NCI-H2196 treated with DMSO at 0.1 percent for 48 hours (cell line): Measurements from ENCODE around the gene ADAMTS1.

Experiments used
- DNase-seq: peaks from one replicate; lab custom pipeline; 2025; ENCODE audit not compliant: unreplicated experiment; lab: John Stamatoyannopoulos, UW

Gene ADAMTS1

DNA sequence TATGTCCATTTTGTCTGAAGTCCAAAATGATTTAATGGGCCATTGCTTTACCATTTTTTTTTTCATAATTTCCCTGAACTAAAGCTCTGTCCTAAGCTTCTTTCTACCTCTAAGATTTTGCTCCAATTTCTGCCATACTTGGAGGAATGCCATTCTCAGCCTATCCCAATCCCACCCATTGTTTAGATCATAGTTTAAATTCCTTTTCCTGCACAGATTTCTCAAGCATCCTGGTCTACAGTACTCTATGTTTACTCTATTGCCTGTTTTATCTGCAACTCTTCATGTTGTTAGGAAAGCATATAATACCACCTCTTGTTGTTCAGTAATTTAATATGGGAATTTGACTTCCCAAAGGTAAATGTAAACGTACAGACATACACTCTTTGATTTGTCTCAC, 30.8 kb downstream of the ADAMTS1 start:
- DNase-seq = no peak

DNA sequence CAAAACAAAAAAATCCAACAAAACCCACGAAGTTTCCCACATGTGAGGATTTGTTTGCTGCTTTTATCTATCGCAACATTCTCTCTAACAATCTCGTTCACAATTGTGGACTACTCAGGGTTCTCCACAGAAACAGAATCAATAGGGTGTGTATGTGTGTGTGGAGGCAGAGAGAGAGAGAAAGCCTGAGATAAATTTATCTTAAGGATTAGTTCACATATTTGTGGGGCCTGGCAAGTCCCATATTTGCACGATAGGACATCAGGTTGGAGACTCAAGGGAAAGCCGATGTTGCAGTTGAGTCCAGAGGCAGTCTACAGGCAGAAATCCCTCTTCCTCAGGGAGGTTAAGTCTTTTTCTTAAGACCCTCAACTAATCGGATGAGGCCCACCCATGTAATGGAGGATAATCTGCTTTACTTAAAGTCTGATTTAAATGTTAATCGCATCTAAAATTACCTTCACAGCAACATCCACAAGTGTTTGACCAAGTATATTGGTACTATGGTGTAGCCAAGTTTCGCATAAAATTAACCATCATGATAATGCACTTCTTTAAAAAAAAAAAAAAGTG, 31.7 kb downstream of the ADAMTS1 start:
- no peak for DNase-seq

DNA sequence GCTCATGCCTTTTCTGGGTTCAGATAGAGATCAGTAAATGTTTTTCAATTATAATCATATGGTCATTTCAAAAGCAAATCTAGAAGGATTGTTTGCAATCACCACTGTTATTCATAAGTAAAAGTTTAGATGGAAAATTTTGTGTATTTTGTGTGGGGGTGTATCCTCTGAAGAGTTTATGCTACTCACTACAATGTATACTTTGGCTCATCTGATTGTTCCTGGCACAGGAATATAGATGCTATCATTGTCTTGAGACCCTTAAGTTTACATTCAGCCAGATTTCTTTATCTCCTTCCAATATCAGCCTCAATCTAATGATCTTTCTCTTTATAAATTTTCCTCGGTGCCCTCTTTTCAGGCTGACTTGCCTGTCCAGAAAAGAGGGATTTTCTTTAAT, 33.0 kb downstream of the ADAMTS1 start:
- no peak for DNase-seq

DNA sequence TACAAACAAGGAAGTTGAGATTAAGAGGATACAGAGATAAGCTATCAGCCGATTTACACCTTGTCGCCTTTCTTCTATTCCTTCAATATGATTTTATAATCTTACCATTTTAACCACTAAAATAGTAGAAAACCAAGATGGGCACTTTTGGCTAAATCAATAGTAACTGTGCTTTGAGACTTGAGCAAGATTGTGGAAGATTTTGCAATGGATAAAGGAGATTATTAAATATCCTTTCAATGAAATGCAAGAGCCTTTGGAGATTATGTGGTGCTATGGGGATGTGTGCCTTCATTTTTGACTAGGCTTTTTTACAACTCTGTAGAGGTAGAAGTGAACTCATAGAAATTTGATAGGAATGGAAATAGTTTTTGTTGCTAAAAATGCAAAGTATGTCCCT, 33.7 kb downstream of the ADAMTS1 start:
- DNase-seq = no peak

DNA sequence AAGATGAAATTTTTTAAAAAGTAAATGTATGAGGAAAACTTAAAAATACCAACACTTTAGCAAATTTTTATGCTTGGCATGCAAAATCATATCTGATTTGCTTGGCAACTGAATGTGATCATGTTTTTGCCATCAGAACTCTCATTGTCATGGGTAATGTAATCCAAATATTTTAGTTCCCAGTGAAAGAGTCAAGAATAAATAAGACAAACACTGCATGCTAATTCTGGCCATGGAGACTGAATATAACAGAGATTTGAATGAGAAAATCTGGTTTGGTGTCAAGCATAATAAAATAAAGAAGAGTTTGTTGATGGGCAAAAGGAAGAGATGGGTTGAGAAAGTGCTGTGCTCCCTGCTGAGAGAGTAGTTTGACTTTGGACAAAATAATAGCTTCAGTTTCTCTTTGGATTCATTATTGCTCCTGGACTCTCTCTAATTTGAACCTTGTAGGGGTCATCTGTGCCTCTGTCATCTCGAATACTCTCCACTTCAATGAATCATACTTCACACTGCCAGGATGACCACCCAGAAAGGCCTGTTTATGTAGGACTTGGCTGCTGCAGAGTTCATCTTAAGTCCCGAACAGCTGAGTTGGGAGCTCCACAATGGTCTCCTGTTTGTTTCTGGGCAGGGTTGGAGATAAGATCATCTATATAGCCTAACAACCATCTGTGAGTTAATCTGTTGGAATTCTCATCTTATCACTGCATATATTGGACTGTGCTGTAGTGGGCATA, 34.4 kb downstream of the ADAMTS1 start:
- no peak for DNase-seq

DNA sequence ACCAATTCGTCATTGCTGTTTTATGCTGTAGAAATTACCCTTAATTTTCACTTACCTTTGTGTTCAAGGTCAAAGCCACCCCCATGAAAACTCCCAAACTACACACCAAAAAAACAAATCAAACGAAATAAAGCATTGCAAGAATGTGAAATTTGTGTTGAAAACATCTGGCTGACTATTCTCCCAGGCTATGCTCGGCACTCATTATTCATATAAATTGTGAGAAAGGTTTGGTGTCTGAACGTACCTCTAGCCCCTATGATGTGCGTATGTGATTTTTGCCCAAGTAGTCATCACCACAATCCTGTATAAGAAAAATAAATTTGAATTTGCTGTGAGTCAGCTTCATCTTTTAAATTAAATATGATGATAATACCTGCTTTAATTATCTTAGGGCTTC, 34.9 kb downstream of the ADAMTS1 start:
- DNase-seq = no peak

DNA sequence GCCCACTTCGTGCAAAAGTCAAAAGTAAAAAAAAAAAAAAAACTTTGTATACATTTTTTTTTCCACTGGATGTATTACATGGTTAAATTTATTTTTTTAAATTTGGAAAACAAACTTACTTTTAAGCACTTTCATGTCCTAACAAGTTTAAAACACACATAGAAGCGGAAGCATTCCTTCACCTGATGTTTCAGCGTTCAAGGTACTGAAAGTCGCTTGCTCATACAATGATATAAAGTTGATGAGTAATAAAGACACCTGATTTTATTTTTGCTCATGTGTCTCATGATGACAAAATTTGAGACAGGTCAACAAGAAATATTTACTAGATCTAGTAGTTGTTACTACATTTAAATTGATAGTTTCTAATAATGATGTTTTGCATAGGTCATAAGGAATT, 35.5 kb downstream of the ADAMTS1 start:
- DNase-seq = no peak

DNA sequence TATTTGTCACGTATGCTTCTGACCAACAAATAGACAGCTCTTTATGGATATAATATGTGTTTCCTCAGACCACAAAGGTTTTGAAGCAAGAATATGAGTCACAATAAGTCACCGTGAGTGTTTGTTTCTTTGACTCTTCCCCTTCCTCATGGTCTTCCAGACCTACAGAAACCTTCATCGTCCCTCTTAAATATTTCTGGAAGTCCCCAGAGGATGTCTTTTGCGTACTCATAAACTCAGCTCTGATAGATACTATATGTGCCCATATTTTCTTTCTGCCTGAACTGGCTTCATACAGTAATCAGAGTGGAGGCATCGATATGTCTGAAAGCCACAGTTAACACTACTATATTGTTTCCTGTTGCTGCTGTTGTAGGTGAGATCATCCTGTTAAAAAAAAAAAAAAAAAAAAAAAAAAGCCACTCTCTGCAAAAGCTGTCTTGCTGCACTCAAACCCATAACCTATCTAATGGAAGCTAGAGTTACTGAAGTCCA, 38.4 kb downstream of the ADAMTS1 start:
- DNase-seq = no peak

DNA sequence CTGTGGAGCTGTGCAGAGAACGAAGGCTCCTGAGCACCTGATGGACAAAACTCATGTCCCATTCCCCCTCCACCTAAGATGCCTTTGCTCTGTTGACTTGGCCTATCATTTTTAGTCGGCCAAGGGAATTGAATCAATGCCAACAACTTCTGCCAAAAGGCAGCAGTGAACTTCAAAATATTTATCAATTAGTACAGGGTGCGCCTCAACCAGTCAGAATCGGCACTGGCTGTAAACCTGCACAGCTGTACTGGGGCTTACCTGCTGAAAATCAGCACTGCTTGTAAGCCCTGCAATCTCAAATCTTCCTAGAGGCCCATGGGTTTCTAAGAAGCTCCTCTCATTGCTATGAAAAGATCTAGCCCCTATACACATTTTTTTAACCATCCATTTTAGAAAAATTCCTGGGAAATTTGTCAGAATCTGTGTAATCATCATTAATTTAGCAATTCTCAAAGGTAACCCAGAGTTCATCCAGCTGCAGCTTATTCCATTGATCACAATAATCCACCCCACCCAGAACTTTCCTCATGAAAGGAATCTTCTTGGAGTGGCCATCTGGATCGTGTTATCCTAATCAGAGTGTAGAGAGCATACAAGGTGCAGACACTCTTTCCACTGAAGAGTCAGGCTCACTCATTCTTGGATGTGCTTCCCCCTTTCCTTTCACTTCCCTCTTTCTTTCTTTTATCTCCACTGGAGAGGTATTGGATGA, 40.2 kb downstream of the ADAMTS1 start:
- no peak for DNase-seq

DNA sequence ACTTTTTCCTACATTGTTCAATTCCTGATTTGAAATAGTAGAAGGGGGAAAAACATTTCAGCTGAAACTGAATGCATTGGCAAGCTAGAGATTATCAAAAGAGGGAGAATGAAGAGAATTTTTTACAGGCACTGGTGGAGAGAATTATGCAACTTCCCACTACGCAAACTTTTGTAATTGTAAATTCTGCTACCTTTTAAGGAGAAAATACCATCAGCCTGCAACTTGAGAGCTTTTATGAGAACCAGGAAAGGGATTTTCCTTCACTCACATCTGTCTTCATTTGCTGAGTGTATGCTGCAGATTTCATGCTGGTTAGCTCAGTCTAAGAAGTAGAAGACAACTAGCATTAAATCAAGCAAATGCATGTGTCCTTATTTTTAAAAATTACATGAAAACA, 43.7 kb downstream of the ADAMTS1 start:
- no peak for DNase-seq

DNA sequence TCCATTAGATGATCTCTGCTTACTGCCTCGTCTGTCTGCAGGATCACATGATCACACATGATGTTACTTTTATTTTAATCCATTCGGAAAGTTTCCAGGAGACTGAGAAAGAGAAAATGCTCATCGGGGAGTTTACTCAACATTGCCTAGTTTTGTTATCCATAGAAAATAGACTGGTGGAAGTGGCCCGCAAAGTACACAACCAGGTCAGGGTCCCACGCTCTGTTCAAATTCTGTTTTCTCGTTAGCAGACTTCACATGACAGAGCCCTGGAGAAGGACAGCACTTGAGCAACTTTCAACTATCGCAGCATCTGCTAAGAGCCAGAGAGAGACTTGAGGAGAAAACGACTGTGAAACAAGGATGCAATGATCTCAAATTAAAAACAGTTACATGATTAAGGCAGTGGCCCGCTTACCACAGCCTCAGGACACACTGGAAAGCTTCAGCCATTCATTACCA, 44.2 kb downstream of the ADAMTS1 start:
- DNase-seq = no peak

DNA sequence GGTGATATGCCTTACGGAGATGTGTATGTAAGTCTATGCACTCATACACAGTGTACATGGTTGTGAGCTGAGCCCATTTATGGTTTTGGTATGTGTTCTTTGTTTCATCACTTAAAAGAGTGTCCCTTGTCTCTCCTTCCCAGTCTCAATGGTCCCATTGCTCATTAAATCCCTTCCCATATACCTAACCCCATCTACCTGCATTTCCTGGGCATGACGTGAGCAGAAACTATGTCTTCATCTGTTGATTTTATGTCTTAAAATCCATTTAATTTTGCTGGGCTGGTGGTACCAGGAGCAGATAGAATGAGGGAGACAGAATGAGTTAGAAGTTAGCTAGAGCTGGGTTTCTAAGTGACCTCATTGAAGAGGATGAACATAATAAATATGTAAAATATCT, 44.8 kb downstream of the ADAMTS1 start:
- DNase-seq = no peak

DNA sequence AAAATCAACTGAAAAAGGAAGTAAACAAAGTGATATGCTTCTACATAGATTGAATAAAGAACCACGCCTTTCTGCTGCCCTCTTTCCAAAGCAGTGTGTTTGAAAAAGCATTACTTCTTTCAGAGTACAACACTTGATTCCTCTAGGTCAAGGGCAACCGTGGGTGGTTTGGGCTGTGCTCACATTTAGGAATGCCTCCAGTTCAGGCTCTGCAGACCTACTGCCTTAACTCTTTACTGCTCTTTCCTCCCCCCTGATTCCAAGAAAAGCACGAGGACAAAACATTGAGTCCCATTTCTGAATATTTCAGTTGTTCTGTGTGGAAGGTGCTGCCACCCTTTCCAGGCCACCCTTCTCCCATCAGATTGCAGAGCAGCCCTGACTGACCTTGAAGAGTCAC, 45.2 kb downstream of the ADAMTS1 start:
- no peak for DNase-seq

DNA sequence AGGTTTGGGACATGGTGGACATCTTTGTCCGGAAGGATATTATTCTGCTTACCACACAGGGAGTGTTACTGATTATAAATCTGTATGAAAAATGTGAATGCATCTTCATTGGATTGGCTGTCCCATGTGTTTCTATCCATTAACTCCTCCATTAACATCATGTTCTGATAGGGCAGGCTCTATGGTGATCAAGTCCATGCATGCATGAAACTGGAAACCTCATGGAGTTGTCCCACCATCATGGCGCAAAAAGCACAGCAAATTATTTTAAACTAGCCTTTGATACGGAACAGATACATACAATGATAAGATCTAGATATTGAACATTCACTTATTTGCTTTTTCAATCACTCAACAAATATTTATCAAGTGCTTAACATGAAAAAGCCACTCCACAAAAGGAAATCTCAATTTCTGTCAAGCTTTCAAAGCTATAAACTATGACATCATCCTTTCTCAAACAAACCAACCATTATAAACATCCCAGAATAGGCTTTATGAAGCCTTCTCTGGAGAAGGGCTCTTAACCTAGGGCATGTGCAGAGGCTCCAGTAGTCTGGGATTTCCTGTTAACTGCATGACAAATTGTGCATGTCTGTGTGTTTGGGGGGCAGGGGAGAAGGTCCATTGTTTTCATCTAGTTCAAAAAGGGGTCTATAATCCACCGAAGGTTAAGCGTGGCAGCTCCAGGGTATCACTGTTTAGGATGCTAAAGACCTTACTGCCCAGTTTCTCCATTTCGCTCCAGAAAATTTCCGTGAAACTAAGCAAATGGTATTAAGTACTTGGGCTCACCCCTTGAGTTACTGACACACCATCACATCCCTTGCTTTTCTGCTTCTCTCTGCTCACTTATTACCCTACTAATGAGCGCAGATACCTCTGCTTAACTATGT, 46.1 kb downstream of the ADAMTS1 start:
- no peak for DNase-seq

DNA sequence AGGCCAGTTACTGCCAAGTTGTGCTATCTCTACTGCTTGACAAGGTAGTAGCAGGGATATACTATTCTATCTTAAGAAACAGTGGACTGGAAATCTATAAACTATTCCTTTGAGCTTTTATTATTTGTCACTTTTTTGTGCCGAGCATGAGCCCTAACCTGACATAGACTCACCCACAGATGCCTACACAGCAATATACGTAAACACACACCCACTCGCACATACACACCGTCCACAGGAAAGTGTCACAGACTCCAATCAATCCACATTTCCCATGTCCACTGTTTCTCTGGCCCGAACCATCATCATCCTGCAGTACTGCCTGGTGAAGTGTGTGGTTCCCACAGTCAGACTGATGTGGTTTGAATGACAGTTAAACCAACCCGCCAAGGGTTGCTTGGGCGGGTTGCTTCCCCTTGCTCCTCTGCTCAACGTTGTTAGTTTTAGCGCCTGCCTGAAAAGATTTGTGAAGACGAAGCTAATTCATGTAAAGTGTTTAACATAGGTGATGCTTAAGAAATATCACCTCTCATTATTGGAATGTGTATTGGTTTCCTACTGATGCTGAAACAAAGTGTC, 47.2 kb downstream of the ADAMTS1 start:
- DNase-seq = no peak

DNA sequence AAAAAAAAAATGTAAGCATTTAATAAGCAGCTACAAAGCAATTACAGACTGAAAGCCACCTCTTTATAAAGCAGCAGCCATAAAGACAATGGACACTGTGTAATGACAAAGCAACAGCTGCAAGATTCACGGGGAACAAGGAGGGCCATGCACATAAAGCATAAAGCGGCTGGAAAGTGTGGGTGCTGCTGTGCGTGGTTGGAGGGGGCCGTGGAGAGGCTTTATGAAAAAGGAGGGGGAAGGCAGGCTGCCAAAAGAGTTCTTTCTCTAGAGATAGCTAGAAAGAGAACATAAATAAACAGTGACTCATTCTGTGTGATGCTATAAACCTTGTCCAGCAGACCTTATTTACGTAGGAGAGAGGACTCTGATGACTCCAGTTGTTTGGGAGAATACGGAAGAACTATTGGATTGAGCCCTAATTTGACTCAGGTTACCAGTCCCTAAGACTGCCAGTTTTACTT, 49.3 kb downstream of the ADAMTS1 start:
- DNase-seq = no peak

DNA sequence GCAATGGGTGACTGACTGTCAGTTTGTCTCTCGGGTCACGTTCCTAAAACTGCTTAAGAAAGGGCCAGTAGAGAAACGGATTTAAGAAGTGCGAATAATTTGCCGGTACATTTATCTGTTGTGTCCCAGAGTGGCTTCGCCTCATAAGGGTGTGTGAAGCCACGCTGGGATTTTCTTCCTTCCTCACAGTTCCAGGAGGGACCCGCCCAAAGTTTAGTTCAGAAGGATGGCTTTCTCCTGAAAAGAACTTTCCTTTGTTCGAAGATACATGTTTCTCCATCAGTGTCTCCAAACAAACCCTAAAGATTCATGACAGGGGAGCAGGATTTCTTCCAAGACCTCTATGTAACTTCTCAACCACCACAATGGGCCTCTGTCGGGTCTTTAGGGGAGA, 49.8 kb downstream of the ADAMTS1 start:
- no peak for DNase-seq

DNA sequence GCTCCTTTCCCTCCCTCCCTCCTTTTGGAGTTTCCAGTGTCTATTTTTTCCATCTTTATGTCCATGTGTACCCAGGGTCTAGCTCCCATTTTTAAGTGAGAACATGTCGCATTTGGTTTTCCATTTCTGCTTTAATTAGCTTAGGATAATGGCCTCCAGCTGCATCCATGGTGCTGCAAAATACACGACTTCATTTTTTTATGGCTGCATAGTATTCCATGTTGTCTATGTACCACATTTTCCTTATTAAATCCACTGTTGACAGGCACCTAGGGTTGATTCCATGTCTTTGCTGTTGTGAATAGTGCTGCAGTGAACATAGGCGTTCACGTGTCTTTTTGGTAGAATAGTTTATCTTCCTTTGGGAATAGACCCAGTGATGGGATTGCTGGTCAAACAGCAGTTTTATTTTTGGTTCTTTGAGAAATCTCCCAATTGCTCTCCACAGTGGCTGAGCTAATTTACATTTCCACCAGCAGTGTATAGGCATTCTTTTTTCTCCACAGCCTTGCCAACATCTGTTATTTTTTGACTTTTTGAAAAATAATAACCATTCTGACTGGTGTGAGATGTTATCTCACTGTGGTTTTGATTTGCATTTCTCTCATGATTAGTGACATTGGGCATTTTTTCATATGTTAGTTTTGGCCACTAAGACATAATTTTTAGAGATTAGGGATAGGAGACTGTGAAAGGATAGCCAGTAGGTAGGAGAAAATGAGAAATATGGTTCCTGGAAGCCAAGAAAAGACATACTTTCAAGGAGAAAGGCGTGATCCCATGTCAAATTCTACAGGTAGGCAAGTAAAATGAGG, 50.4 kb downstream of the ADAMTS1 start:
- DNase-seq = no peak

DNA sequence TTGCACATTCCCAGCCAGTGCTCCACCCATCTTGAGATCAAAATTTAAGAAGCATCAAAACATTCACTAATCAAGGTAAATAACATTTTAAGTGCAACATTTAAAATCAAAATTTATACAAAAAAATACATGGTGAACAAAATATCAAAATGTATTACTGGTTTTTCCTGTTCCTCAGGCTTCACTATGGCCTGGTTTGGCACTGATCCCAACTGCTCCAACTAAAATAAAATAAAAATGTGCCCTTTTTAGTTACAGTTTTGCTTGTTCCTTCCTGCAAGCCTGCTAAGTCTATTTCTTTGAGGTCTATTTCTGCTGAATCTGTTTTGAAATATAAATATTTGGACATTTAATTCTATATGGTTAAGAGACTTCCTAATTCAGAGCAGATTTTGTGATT, 54.9 kb downstream of the ADAMTS1 start:
- no peak for DNase-seq

DNA sequence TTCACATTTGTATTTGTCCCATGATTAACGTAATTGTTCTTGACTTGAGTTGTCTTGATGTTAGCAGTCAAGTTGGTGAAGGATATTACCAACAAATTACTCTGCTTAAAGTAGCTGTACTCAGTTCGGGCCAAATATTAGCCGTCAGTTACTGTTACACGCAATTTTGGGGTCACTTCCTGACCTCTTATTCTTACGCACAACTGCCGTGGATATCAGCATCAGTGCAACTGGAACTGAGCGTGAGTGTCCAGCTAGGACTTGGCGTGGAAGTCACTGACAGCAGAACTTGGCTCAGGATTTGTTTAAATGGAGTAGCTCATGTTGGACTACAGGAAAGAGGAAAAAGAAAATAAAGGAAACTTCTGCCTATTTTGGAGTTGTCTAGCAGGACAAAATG, 56.4 kb downstream of the ADAMTS1 start:
- DNase-seq = no peak
